H54 (cell line): ENCODE measurements around the gene CCDC69.

Experiments
- DNase-seq: peaks from one replicate; pipeline ENCODE4 v3.0.0; 2011; ENCODE audit warnings: low spot score, mixed read lengths; ENCODE audit not compliant: insufficient read length
- FAIRE-seq: peaks from 3 replicates; lab custom pipeline; 2011; peaks lifted over from hg19 to GRCh38; lab: Jason Lieb, UNC
- POLR2A ChIP-seq: IDR thresholded peaks from 2 replicates; pipeline ENCODE4 v1.6.1; 2011; ENCODE audit warnings: low read depth, mild to moderate bottlenecking, low read length

The CCDC69 gene

DNA sequence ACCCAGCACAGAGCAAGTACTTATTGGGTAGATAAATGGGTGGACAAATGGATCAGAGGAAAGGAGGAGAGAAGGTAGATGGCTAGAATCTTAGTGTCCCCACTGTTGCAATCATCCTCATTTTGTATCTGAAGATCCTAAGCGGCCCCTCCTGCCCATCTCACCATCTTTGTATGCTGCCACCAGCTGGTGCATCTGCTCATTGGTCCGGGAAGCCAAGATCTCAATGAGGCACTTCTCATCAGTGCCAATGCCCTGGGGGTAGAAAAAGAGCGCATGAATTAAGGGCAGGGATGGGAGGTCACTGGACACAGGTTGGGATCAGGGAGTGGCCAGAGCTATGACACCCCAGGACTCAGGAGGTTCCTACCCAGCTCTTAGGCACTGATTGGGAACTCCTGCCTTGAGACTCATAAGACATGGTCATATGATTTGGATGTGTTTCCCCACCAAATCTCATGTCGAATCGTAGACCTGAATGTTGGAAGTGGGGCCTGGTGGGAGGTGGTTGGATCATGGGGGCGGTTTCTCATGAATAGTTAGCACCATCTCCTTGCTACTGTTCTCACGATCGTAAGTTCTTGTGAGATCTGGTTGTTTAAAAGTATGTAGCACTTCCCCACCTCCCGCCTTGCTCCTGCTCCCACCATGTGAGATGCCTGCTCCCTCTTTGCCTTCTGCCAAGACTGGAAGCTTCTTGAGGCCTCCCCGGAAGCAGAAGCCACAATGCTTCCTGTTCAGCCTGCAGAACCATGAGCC lies 86.6 kb downstream of the CCDC69 start:
- no peak for TF ChIP-seq POLR2A
- FAIRE-seq (no peak), DNase-seq (no peak)

DNA sequence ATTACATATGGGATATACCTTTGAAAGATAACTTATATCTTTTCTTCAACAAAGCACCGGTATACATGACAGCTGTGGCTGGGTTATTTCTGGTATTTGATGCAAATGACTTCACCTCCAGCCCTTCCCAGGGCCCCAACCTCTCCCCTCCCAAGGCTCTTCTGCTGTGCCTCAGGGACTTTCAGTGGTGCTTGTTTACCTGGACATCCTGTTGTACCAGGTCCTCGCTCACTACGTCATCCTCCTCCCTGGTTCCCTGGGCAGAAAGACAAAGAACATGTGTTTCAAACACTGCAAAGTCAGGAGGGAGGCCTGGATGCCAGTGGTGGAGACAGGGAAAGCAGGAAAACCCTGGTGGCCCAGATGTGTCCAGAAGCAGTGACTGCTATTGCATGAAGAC lies 89.7 kb downstream of the CCDC69 start:
- FAIRE-seq (no peak), DNase-seq (no peak)
- no peak for TF ChIP-seq POLR2A

DNA sequence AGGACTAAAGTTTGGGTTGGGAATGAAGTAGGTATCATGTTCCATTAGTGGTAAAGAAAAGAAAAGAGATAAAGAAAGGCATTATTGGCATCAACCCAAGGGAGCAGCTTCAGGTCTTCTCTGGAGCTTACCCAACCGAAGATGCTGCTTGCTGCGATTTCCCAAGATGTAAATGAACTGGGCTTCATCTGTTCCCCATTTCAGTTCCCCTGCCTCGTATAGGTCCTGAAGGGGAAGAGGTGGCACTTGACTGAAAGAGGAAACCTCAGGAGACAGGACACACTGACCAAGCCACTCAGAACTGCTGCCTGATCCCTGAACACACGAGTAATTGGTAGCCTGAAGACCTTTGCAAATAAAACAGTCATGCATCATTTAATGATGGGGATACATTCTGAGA lies 90.9 kb downstream of the CCDC69 start:
- DNase-seq (no peak), FAIRE-seq (no peak)
- no peak for TF ChIP-seq POLR2A
